Nephron (organoid): ENCODE measurements around the gene SYNPR.

Experiments used
- H3K27ac Mint-ChIP-seq, 3 experiments: 2 replicates each; pipeline ENCODE4 v1.8.0; 2020; ENCODE audit warnings: mixed read lengths in 3 of 3, mild to moderate bottlenecking in 2 of 3, moderate library complexity in 1 of 3
- H3K27me3 Mint-ChIP-seq: 2 replicates; pipeline ENCODE4 v1.8.0; 2021; ENCODE audit warnings: low read depth, mild to moderate bottlenecking, moderate library complexity, mixed read lengths
- H3K36me3 Mint-ChIP-seq: 2 replicates; pipeline ENCODE4 v1.8.0; 2020; ENCODE audit warnings: low read depth, mixed read lengths
- H3K4me1 Mint-ChIP-seq: 2 replicates; pipeline ENCODE4 v1.8.0; 2020; ENCODE audit warnings: mixed read lengths
- H3K4me3 Mint-ChIP-seq, 3 experiments: 2 replicates each; pipeline ENCODE4 v1.8.0; 2020; ENCODE audit warnings: mild to moderate bottlenecking in 3 of 3, mixed read lengths in 3 of 3, moderate library complexity in 2 of 3
- H3K9me3 Mint-ChIP-seq: 2 replicates; pipeline ENCODE4 v1.8.0; 2020; ENCODE audit warnings: mixed read lengths
- CTCF ChIP-seq, 3 experiments: fragments of 200-600 bp; sonication (generic); IDR thresholded peaks; one replicate each; pipeline ENCODE4 v1.5.0; 2021; ENCODE audit warnings: antibody characterized with exemption in 3 of 3; ENCODE audit not compliant: unreplicated experiment in 3 of 3

The SYNPR gene

GRCh38 chr3:63295356-63295755 is 17.2 kb downstream of the SYNPR start:
- no peaks in the 10 kb centered on the region for H3K36me3 Mint-ChIP-seq
- TF ChIP-seq CTCF (IDR thresholded peaks at IDR 0.05; ENCODE audit: unreplicated experiment in 3 of 3): no peak
- H3K4me3 Mint-ChIP-seq: no peak overlapping the region
- H3K9me3 Mint-ChIP-seq: peaks cover 2% of the 10 kb centered on the region
- H3K27me3 Mint-ChIP-seq: peaks cover 4% of the 10 kb centered on the region
- no peaks in the 10 kb centered on the region for H3K4me1 Mint-ChIP-seq
- H3K27ac Mint-ChIP-seq: no peak overlapping the region

- H3K4me3 Mint-ChIP-seq: no peak overlapping the region
- no peaks in the 10 kb centered on the region for H3K36me3 Mint-ChIP-seq
- no peak overlapping the region for H3K27ac Mint-ChIP-seq
- H3K9me3 Mint-ChIP-seq: peaks cover 2% of the 10 kb centered on the region
- no peak for TF ChIP-seq CTCF (IDR thresholded peaks at IDR 0.05; ENCODE audit: unreplicated experiment in 3 of 3)
- H3K4me1 Mint-ChIP-seq: no peaks in the 10 kb centered on the region
- peaks cover 4% of the 10 kb centered on the region for H3K27me3 Mint-ChIP-seq
These were observed 17.7 kb downstream of the SYNPR start for GRCh38 chr3:63295806-63296205.

- H3K9me3 Mint-ChIP-seq: peaks cover 2% of the 10 kb centered on the region
- no peaks in the 10 kb centered on the region for H3K36me3 Mint-ChIP-seq
- H3K4me1 Mint-ChIP-seq: no peaks in the 10 kb centered on the region
- H3K27ac Mint-ChIP-seq: no peak overlapping the region
- H3K27me3 Mint-ChIP-seq: peaks cover 4% of the 10 kb centered on the region
- no peak for TF ChIP-seq CTCF (IDR thresholded peaks at IDR 0.05; ENCODE audit: unreplicated experiment in 3 of 3)
- no peak overlapping the region for H3K4me3 Mint-ChIP-seq
These were observed 18.1 kb downstream of the SYNPR start for GRCh38 chr3:63296249-63296648.

GRCh38 chr3:63303238-63303637 is 25.1 kb downstream of the SYNPR start:
- Mint-ChIP-seq H3K27me3 (peaks cover 11% of the 10 kb centered on the region), H3K4me3 (no peak overlapping the region), H3K9me3 (peaks cover 2% of the 10 kb centered on the region), H3K36me3 (no peaks in the 10 kb centered on the region), H3K4me1 (no peaks in the 10 kb centered on the region), H3K27ac (no peak overlapping the region)
- no peak for TF ChIP-seq CTCF (IDR thresholded peaks at IDR 0.05; ENCODE audit: unreplicated experiment in 3 of 3)

GRCh38 chr3:63304421-63304820 is 26.3 kb downstream of the SYNPR start:
- Mint-ChIP-seq H3K27me3 (peaks cover 11% of the 10 kb centered on the region), H3K4me1 (no peaks in the 10 kb centered on the region), H3K27ac (no peak overlapping the region), H3K9me3 (peaks cover 2% of the 10 kb centered on the region), H3K36me3 (no peaks in the 10 kb centered on the region), H3K4me3 (no peak overlapping the region)
- TF ChIP-seq CTCF (IDR thresholded peaks at IDR 0.05; ENCODE audit: unreplicated experiment in 3 of 3): no peak

- Mint-ChIP-seq H3K4me3 (no peak overlapping the region), H3K27me3 (peaks cover 15% of the 10 kb centered on the region), H3K36me3 (no peaks in the 10 kb centered on the region), H3K4me1 (no peaks in the 10 kb centered on the region), H3K9me3 (peaks cover 2% of the 10 kb centered on the region), H3K27ac (no peak overlapping the region)
- no peak for TF ChIP-seq CTCF (IDR thresholded peaks at IDR 0.05; ENCODE audit: unreplicated experiment in 3 of 3)
These were observed 30.0 kb downstream of the SYNPR start for GRCh38 chr3:63308072-63308471.
